Panc1 (cell line): ENCODE data around the gene COL4A2. TPM values are rescaled to one million over a fixed set of nuclear protein-coding genes. Genes with fewer than 3 reads are reported as not detected.

Experiments used
- ATAC-seq: fragments of 200-7000 bp; cut with Tn5 transposase; 2 replicates; pipeline ENCODE4 v1.9.1; 2020; ENCODE audit warnings: mild to moderate bottlenecking, moderate library complexity
- BruUV-seq: library from RNA; stranded (reverse); fragments of 400-500 nt; replicated peaks from 2 replicates; lab custom pipeline; 2021; lab: Mats Ljungman, UMichigan
- CTCF ChIA-PET: fragments of 300-600 bp; sonication (Branson Sonifier 250); formaldehyde crosslinking; loops from one replicate; lab custom pipeline; 2022; ENCODE audit warnings: antibody characterized with exemption; lab: Charles Lee
- POLR2A ChIA-PET: fragments of 300-600 bp; sonication (Branson Sonifier 250); formaldehyde crosslinking; loops from one replicate; lab custom pipeline; 2022; ENCODE audit warnings: antibody characterized with exemption; lab: Charles Lee
- DNase-seq: peaks from one replicate; pipeline ENCODE4 v3.0.0-alpha.2; 2010; ENCODE audit warnings: low read depth, low spot score
- H3K27ac ChIP-seq: 2 replicates; pipeline ENCODE4 v1.5.1; 2011; ENCODE audit warnings: mild to moderate bottlenecking, low read length, inconsistent platforms
- H3K27me3 ChIP-seq: fragments of 200-500 bp; sonication (Bioruptor generic); 2 replicates; pipeline ENCODE4 v1.6.0; 2014; ENCODE audit warnings: low read length, inconsistent platforms; ENCODE audit not compliant: control insufficient read depth, insufficient read depth
- H3K36me3 ChIP-seq: fragments of 200-500 bp; sonication (Bioruptor generic); 2 replicates; pipeline ENCODE4 v1.5.1; 2014; ENCODE audit warnings: inconsistent platforms, mild to moderate bottlenecking, low read length, moderate library complexity; ENCODE audit not compliant: control insufficient read depth, insufficient read depth
- H3K4me1 ChIP-seq: 2 replicates; pipeline ENCODE4 v1.5.1; 2011; ENCODE audit warnings: inconsistent platforms, mild to moderate bottlenecking, low read length, moderate library complexity; ENCODE audit not compliant: control insufficient read depth, insufficient read depth
- H3K4me3 ChIP-seq, 2 experiments: 2 replicates each; pipeline ENCODE4 v1.5.1; 2011 to 2012; ENCODE audit warnings: low read depth in 2 of 2, low read length in 2 of 2, mild to moderate bottlenecking in 2 of 2, inconsistent platforms in 1 of 2, moderate library complexity in 1 of 2
- H3K9me3 ChIP-seq: fragments of 200-500 bp; sonication (Bioruptor generic); 2 replicates; pipeline ENCODE4 v1.5.1; 2014; ENCODE audit warnings: low read depth, mild to moderate bottlenecking, inconsistent platforms, low read length, moderate library complexity; ENCODE audit not compliant: control insufficient read depth, insufficient read depth
- CTCF ChIP-seq: fragments of 450-650 bp; IDR thresholded peaks from 2 replicates; pipeline ENCODE4 v1.5.1; 2017; ENCODE audit warnings: mild to moderate bottlenecking
- POLR2AphosphoS5 ChIP-seq: IDR thresholded peaks from 2 replicates; pipeline ENCODE4 v1.6.1; 2012; ENCODE audit warnings: mild to moderate bottlenecking, low read depth, low read length, moderate library complexity
- SIN3A ChIP-seq: IDR thresholded peaks from 2 replicates; pipeline ENCODE4 v1.6.1; 2012; ENCODE audit warnings: low read depth, mild to moderate bottlenecking, low read length, moderate library complexity, borderline replicate concordance; ENCODE audit not compliant: insufficient read depth
- TCF7L2 ChIP-seq: IDR thresholded peaks from 2 replicates; pipeline ENCODE4 v1.6.1; 2011; ENCODE audit warnings: mild to moderate bottlenecking, low read depth, low read length, inconsistent platforms
- in situ Hi-C: cut with HindIII; loops from 2 replicates; pipeline ENCODE4 v1.10.0; 2016; ENCODE audit warnings: low sequenced_read_pairs, low pct_unique_long_range_greater_than_20kb
- intact Hi-C: fragments of 100-400 bp; cut with micrococcal nuclease; formaldehyde crosslinking; loops from one replicate; pipeline ENCODE4 v1.10.0; 2022; ENCODE audit not compliant: unreplicated experiment
- total RNA-seq: library from RNA; stranded (reverse); gene quantifications from one replicate; pipeline ENCODE4 v1.2.1, GENCODE V29; 2021; ENCODE audit not compliant: unreplicated experiment
- TF ChIP-seq, protein P1 (sequence below), 2 experiments: IDR thresholded peaks; 2 replicates each; pipeline ENCODE4 v1.6.1; 2011 to 2012; ENCODE audit warnings: low read depth in 2 of 2, control low read depth in 1 of 2, low read length in 1 of 2, mild to moderate bottlenecking in 1 of 2, moderate library complexity in 1 of 2; ENCODE audit not compliant: insufficient read depth in 1 of 2

The COL4A2 gene
- total RNA-seq, 1 experiment from 2014 or later: 3.0 TPM

- POLR2A ChIA-PET: no interaction called here
- CTCF ChIA-PET: no interaction called here
- H3K36me3 ChIP-seq: no peaks in the 10 kb centered on the region
- intact Hi-C loops (no loop called here), in situ Hi-C loops (no loop called here)
- TF ChIP-seq, protein P1, sequence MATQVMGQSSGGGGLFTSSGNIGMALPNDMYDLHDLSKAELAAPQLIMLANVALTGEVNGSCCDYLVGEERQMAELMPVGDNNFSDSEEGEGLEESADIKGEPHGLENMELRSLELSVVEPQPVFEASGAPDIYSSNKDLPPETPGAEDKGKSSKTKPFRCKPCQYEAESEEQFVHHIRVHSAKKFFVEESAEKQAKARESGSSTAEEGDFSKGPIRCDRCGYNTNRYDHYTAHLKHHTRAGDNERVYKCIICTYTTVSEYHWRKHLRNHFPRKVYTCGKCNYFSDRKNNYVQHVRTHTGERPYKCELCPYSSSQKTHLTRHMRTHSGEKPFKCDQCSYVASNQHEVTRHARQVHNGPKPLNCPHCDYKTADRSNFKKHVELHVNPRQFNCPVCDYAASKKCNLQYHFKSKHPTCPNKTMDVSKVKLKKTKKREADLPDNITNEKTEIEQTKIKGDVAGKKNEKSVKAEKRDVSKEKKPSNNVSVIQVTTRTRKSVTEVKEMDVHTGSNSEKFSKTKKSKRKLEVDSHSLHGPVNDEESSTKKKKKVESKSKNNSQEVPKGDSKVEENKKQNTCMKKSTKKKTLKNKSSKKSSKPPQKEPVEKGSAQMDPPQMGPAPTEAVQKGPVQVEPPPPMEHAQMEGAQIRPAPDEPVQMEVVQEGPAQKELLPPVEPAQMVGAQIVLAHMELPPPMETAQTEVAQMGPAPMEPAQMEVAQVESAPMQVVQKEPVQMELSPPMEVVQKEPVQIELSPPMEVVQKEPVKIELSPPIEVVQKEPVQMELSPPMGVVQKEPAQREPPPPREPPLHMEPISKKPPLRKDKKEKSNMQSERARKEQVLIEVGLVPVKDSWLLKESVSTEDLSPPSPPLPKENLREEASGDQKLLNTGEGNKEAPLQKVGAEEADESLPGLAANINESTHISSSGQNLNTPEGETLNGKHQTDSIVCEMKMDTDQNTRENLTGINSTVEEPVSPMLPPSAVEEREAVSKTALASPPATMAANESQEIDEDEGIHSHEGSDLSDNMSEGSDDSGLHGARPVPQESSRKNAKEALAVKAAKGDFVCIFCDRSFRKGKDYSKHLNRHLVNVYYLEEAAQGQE (IDR thresholded peaks at IDR 0.05; ENCODE audit: insufficient read depth in 1 of 2, low read depth in 2 of 2, low read length in 1 of 2): no peak
- TF ChIP-seq TCF7L2: no peak
- TF ChIP-seq SIN3A: no peak
- no peak for TF ChIP-seq POLR2AphosphoS5
- TF ChIP-seq CTCF: no peak
- no peak overlapping the region for H3K27ac ChIP-seq
- H3K9me3 ChIP-seq: no peaks in the 10 kb centered on the region
- H3K27me3 ChIP-seq: no peaks in the 10 kb centered on the region
- H3K4me3 ChIP-seq: no peak overlapping the region
- ATAC-seq (no peak), DNase-seq (no peak)
- no TSS peak for BruUV-seq
- no peaks in the 10 kb centered on the region for H3K4me1 ChIP-seq
Measured at GRCh38 chr13:110337247-110337646, 30.2 kb downstream of the COL4A2 start.

DNA sequence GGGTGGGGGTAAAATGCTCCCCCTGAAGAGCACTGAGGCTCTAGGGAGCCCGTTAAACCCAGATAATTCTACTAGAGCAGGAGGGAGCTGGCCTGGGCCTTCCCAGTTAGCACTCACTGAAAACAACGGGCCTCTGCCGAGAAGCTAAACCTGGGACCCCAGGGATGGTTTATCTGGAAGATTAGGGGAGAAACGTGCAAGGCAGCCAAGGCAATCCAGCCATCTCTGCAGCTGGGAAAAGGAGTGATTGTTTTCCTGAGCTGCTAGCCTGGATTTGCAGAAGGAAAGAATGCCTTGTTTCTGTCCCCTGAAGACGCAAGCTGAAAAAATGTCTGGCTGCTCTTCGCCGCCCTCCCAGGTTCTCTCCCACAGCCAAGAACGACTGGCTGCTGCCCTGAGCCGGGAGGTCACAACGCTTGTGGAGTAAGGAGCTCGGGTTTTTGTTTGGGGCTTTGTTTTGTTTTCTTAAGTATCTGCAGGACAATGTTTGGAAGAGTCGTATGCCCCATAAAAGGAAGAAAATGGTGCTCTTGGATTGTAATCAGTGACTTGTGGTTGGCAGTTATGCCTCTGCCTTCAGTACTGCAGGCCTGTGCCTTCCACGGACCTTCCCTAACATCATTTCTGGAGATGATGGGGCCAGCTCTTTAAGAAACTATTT is 31.5 kb downstream of the COL4A2 start:
- no peak for TF ChIP-seq CTCF
- no peak for TF ChIP-seq SIN3A
- TF ChIP-seq TCF7L2: no peak
- TF ChIP-seq POLR2AphosphoS5: no peak
- TF ChIP-seq, protein P1 (IDR thresholded peaks at IDR 0.05; ENCODE audit: insufficient read depth in 1 of 2, low read depth in 2 of 2, low read length in 1 of 2): no peak
- in situ Hi-C loops (no loop called here), intact Hi-C loops (no loop called here)
- DNase-seq (no peak), ATAC-seq (no peak)
- ChIA-PET CTCF (no interaction called here), POLR2A (no interaction called here)
- no peak overlapping the region for H3K27ac ChIP-seq
- H3K27me3 ChIP-seq: no peaks in the 10 kb centered on the region
- H3K4me1 ChIP-seq: no peaks in the 10 kb centered on the region
- no peaks in the 10 kb centered on the region for H3K36me3 ChIP-seq
- BruUV-seq: no TSS peak
- no peak overlapping the region for H3K4me3 ChIP-seq
- H3K9me3 ChIP-seq: no peaks in the 10 kb centered on the region
